ENCODE results near the gene NRBF2.
A peak's percentile ranks its signal among the peaks of the same experiment; 100 is the strongest.
"Not testable (repeated sequence)": the region's sequence is repeated elsewhere in the genome, so short reads cannot be mapped to it uniquely, and the experiment has no call there.

The NRBF2 gene

DNA sequence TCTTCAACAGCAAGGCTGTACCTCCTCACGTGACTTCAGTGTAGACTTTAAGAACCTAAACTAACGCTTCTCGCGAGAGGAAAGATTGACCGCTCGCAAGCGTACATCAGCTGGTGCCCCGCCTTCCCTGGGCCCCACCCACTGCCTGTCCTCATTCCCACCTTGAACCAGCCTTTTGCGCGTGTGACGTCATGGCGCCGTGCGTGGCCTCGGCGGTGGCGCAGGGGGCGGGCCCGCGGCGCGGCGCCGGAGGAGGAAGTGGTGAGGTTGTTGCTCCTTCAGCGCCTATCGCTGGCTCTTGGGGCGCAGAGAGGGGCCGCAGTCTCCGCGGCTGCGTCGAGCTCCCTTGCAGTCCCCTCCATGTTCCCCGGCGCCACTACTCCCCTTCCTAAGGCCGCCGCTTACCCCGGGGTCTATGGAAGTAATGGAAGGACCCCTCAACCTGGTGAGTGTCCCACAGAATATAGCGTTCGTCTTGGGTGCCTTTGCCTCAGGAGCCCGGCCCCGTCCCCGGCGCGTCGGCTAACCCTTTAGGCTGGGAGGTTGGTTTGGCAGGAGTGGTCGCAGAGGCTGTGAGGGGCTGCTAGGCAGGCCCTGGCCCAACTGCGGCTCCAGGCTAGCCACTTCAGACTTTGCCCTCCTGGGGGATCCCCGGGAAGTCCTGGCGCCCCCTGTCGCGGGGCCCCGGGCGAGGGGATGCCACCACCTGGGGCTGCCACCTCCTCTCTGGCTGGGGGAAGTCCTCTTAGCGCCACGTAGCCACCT, at the start of gene NRBF2:
Gene NRBF2, plus strand, starts transcription at position 273 of the 765 bp plus-strand sequence. Its CDS starts 143 bp downstream, at position 416.
- DNase-seq (ENCODE audit: low read depth, low spot score), result peak; percentile 93

DNA sequence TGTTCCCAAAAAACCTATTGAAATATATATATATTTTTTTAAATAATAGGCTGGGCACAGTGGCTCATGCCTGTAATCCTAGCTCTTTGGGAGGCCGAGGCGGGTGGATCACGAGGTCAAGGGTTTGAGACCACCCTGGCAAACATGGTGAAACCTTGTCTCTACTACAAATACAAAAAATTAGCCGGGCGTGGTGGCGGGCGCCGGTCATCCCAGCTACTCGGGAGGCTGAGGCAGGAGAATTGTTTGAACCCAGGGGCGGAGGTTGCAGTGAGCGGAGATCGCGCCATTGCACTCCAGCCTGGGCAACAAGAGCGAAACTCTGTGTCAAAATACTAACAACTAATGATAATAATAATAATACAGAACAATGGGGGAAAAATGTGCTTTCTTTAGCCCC, 49.7 kb upstream of the NRBF2 start:
- DNase-seq (ENCODE audit: low read depth, low spot score), result not testable (repeated sequence)

DNA sequence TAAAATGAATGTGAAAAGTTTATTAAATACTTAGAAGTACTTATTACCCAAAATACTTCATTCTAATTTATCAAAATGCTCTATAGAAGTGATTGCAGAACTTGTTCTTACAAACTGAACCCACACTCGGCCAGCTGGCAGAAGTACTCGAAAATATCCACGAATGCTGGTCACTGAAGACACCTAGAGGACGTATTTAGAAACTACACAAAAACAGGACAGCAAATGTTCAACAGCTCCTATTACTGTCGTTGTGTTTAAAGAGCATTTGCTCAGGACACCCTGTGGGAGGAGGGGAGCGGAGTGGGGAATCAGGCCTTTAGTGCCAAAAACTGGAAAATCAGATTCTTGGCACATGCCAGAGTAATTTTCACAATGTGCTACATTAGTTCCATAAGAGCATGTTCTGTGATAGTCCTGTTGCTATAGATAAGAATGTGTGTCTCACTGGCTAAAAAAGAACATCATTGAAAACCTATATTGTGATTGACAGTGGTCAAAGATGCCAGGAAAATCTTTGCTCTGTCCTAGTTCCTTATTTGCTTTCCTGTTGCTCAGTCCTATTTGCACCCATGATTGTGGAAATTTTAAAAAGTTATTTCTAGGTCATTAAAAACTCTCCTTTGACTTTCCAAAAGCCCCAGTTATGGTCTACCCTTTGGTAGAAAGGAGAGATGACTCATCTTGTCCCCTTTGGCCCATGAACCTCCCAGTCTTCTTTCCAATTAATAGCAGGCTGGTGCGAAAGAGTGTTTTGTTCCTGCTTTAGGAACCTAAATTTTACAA, 49.0 kb upstream of the NRBF2 start:
- DNase-seq (ENCODE audit: low read depth, low spot score), result peak; percentile 2

DNA sequence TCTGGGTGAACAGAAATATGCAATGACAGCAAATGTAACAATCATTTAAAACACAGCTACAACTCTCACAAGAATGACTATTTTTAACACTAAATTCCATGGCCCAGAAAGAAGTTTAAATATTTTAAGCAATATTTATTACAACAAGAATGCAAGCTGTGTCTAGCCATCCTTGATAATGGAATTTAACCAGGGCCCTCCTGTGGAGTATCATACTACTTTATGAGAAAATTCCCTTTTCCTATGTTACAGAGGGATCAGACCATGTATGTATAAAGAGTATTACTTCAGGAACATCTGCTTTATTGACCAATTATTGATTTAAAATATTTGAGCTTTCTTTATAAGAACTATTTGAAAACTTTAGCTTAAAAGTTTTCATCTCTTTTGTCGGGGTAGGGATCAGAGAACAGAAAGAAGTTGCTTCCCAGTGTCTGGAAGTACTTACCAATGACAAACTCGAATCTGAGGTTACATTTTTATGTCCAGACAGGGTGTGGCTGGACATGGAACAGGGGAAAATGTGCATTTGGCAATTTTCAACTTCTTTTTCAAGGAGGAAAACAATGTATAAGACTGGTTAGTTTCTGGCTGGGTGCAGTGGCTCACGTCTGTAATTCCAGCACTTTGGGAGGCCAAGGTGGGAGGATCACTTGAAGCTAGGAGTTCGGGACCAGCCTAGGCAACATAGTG, 48.3 kb upstream of the NRBF2 start:
- DNase-seq (ENCODE audit: low read depth, low spot score), result no peak

DNA sequence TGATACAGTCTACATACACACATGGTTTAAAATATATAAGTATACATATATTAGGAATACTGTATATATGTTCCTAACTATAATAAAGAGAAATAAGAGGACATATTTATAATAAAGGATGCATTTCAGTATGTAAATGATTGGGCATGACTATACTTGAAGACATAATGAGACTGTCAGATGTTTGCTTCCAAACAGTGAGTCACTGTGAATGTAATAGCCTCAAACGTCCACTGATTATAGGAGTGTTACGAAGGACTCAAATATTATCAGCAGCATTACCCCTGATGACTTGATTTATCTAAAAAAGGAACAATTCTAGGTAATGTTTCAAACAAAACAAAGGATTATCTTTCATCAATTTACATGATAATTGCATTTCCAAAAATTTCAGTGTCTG, 39.9 kb upstream of the NRBF2 start:
- no peak for DNase-seq (ENCODE audit: low read depth, low spot score)

DNA sequence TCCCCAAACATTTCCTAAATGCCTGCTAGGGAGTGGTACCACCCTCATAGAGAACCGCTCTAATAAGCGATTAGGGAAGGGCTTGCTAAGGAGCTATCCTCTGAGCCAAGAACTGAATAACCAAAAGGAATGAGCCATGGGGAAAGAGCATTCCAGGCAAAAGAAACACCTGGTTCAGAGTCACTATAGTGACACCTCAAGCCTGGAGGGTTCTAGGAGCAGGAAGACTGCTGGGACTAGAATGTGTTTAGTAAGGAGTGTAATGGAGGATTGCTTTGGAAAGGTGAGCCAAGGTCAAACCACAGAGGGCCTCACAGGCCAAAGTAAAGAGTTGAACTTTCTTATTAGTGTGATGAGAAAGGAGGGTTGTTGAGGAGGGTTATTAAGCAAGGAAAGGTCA, 38.7 kb upstream of the NRBF2 start:
- no peak for DNase-seq (ENCODE audit: low read depth, low spot score)

DNA sequence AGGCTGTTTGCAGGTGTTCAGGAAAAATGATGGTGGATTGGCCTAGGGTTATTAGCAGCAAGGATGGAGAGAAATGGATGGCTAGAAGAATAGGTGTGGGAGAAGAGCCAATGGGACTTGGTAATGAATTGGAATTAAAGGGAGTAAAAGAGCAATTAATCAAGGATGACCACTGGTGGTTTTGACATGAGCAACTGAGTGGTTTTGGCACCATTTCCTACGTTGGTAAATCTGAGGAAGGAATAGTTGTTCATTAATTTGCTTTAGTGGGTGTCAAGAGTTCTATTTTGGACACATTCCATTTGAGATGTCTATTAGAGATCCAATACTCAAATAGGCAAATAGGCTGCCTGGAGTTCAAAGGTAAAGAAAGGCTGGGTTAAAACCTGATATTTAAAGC, 38.2 kb upstream of the NRBF2 start:
- no peak for DNase-seq (ENCODE audit: low read depth, low spot score)

DNA sequence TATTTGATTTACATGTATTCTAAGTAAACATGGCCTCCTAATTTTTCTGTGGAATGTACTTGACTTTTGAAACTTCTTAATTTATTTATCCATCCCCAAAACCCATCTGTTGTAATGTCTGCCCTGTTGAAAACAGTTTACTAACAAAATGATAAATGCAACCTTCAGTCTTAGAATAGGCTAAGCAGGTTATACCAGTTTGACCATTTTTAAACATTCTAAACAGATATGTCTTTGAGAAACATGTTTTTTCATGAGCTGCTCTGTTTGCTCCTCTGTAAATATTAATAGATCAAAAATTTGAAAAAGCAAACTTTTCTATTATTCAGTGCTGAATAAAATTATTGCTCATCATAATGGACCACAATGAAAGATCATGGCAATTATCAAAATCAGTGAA, 33.4 kb upstream of the NRBF2 start:
- DNase-seq (ENCODE audit: low read depth, low spot score), result no peak

DNA sequence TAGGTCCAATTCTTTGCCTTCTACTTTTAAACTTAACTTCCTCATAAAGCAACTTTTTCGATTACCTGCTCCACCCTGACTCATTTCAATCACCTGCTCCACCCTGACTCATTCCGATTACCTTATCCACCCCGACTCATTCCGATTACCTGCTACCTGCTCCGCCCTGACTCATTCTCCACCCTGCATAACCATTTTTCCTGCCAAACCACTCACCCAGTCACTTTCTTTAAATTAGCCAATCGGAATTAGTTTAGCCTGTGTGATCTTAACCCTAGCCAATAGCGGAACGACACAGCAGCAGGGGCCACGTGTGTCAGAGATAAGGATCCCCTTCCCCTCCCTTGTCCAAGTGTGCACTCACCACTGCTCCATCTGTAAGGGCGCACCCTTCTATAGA, 32.0 kb upstream of the NRBF2 start:
- not testable (repeated sequence) for DNase-seq (ENCODE audit: low read depth, low spot score)

DNA sequence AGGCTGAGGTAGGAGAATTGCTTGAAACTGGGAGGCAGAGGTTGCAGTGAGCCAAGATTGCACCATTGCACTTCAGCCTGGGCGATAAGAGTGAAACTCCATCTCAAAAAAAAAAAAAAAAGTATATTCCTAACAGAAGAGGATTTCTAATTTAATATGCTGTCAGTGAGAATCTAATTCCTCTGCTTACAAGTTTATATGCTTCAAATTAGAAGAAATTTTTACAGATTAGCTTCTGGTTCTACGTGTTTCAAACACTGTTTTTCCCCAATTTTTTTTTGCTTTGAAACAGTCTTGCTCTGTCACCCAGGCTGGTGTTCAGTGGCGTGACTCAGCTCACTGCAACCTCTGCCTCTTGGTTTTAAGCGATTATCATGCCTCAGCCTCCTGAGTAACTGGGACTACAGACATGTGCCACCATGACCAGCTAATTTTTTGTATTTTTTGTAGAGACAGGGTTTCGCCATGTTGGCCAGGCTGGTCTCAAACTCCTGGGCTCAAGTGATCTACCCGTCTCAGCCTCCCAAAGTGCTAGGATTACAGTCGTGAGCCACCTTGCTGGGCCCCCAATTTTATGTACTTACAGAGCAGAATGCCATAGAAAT, 30.7 kb upstream of the NRBF2 start:
- DNase-seq (ENCODE audit: low read depth, low spot score), result not testable (repeated sequence)

DNA sequence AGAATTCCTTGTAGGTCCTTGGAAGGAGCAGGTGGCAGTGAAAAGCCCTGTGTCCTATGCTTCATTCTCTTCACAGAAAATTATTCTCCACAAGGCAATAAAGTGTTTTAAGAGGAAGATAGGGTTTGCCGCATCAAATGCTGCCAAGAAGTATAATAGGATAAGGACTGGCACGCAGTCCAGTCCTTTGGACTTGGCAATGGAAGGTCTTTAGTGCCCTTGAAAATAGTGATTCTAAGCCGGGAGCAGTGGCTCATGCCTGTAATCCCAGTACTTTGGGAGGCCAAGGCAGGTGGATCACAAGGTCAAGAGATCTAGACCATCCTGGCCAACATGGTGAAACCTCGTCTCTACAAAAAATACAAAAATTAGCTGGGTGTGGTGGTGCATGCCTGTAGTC, 29.9 kb upstream of the NRBF2 start:
- DNase-seq (ENCODE audit: low read depth, low spot score), result not testable (repeated sequence)

DNA sequence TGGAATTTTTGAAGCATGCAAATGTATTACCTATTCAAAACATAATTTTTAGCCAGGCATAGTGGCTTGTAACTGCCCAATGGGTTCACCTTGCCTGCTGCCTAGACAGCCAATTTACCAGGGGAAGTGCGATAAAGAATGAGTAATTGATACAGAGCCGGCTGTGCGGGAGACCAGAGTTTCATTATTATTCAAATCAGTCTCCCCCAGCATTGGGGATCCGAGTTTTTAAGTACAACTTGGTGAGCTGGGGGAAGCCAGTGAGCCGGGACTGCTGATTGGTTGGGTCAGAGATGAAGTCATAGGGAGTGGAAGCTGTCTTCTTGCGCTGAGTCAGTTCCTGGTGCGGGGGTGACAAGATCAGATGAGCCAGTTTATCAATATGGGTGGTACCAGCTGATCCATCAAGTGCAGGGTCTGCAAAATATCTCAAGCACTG, 29.1 kb upstream of the NRBF2 start:
- DNase-seq (ENCODE audit: low read depth, low spot score), result no peak

DNA sequence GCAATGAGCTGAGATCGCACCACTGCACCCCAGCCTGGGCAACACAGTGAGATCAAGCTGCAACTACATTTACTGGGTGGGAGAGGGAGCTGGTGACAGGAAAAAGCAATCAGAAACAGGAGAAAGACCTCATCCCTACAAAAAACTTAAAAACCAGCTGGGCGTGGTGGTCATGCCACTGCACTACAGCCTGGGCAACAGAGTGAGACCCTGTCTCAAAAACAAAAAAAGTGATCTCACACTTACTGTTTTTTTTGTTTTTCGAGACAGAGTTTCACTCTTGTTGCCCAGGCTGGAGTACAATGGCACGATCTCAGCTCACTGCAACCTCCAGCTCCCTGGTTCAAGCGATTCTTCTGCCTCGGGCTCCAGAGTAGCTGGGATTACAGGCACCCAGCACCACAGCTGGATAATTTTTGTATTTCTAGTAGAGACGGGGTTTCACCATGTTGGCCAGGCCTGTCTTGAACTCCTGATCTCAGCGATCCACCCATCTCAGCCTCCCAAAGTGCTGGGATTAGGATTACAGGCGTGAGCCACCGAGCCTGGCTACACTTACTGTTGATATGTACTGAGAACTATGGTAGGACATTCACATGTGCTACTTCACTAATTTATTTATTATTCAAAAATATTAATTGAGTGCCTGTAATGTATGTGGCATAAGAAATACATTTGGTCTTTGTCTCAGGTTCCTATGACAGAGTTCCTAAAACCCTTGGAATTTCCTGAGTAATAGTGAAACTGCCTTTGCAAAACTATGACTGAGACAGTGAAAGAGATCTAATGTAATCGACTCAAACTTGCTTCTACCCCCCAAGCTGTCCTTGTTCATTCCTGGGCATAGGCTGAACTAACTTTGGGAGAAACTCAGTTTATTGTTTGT, 27.7 kb upstream of the NRBF2 start:
- no peak for DNase-seq (ENCODE audit: low read depth, low spot score)

DNA sequence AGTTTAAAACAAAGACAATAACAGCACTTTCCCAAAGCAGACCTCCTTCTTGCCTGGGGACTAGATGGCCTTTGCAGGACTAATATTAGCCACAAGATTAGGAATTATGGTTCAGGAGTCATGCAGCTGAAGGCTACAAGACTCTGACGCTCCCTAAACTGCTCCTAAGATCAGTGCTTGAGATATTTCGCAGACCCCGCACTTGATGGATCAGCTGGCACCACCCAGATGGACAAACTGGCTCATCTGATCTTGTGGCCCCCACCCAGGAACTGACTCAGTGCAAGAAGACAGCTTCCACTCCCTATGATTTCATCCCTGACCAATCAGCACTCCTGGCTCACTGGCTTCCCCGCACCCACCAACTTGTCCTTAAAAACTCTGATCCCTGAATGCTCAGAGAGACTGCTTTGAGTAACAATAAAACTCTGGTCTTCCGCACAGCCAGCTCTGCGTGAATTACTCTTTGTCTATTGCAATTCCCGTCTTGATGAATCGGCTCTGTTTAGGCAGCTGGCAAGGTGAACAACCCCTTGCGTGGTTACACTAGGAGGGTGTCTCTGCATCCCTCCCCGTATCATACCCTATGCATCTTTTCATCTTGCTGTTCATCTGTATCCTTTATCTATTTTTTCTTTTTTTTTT, 26.9 kb upstream of the NRBF2 start:
- no peak for DNase-seq (ENCODE audit: low read depth, low spot score)

DNA sequence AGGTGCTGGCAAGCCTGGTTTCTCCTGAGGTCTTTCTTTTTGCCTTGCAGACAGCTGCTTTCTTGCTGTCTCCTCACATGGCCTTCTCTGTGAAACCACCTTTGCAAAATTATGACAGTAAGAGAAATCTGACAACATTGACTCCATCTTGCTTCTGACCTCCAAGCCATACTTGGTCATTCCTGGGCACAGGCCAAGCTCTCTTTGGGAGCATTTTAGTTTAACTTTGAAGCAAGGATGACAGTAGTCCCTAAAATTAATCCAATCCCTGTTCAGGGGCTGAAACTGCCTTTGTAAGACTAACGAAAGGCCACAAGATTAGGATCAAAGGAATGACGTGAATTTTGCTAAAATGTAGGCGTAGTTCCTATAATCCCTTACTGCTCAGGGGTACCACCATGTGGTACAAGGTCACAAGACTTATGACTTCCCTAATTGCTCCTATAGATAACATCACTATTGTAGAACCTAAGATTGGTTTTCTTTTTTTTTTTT, 25.1 kb upstream of the NRBF2 start:
- no peak for DNase-seq (ENCODE audit: low read depth, low spot score)

DNA sequence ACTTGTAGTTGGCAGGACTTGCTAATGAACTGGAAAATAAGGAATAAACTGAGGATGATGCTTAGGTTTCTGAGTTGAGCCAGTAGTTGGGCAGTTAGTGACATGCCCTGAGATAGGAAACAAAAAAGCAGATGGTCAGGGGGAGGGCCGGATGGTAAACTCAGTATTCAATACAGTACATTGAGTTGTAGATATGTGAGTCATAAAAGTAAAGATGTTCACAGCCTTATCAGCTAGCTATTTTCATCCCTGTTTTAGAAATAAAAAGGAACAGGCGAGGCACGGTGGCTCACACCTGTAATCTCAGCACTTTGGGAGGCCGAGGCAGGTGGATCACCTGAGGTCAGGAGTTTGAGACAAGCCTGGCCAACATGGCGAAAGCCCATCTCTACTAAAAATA, 22.2 kb upstream of the NRBF2 start:
- DNase-seq (ENCODE audit: low read depth, low spot score), result no peak

DNA sequence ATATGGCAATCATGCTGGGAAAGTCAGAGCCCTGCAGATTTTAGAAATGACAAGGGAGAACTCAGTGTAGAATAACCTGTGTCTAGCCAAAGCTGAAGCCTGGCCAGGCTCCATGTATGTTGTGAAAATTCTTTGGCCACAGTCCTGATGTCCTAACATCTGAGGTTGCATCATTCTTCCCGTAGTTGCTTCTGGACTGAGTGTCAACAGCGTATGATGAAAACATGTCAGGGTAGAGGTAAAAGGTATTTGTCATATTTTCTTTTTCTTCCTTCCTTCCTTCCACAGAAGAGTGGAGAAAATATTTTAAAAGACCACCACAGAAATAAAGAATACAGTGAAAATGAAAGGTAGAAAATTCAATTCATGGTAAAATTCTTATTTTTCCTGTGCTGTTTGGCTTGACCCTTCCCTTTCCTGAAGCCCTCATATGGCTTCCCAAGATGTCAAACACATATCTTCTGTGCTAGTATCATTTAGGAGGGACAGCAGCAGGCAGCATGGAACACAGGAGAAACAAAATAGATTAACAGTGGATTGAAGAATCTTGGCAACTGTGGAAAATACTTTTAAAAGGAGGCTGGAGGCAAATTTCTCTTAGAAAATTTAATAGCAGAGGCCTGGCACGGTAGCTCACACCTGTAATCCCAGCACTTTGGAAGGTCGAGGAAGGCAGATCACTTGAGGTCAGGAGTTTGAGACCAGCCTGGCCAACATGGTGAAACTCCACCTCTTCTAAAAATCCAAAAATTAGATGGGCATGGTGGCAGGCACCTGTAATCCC, 18.9 kb upstream of the NRBF2 start:
- no peak for DNase-seq (ENCODE audit: low read depth, low spot score)

DNA sequence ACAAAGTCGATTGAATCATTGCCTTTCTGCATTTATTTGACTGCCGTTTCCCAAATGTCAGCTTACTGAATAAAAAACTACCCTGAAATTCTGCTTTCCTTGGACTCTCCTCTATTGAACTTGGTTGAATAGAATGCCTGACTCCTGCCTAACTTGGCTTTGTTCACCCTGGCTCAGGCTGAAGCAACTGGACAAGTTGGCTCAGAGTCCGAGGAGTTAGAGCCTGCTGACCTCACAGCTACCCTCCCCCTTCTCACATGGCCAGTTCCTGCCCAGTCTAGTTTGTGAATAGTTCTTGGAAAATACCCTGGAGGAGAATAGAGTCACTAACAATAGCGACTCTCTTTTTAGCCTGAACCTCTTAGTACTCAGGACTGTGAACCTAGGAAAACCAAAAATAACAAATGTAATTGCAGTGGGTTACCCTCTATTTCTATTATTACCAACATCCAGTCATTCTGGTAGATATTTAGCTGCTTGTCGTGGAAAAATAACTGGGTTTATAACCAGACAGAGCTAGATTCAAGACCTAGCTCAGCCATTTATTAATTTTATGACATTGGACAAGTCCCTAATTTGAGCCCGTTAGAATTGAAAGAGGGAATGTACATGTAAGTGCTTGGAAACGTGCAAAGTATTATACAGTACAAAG, 17.3 kb upstream of the NRBF2 start:
- no peak for DNase-seq (ENCODE audit: low read depth, low spot score)
